HepG2 (cell line): ENCODE data around the gene PRELID1. TPM values are rescaled to one million over a fixed set of nuclear protein-coding genes. Genes with fewer than 3 reads are reported as not detected.

ENCODE experiments used
- ATAC-seq: fragments of 200-7000 bp; cut with Tn5 transposase; 3 replicates; pipeline ENCODE4 v1.9.1; 2020; ENCODE audit warnings: mild to moderate bottlenecking, moderate library complexity
- BruUV-seq: library from RNA; stranded (reverse); fragments of 400-500 nt; replicated peaks from 2 replicates; lab custom pipeline; 2021; lab: Mats Ljungman, UMichigan
- CTCF ChIA-PET: fragments of 300-600 bp; formaldehyde crosslinking; extraction: SDS; loops from one replicate; lab custom pipeline; 2021; ENCODE audit warnings: low total read pairs, inconsistent platforms, low intra/inter-chr PET ratio; lab: Yijun Ruan, JAX
- POLR2A ChIA-PET: fragments of 350-600 bp; sonication (Branson Sonifier 250); formaldehyde crosslinking; loops from one replicate; lab custom pipeline; 2020; ENCODE audit warnings: antibody characterized with exemption, inconsistent platforms; lab: Yijun Ruan, JAX
- DNase-seq: peaks from one replicate; pipeline ENCODE4 v3.0.0-alpha.2; 2015; ENCODE audit warnings: low spot score
- FAIRE-seq: peaks from 3 replicates; lab custom pipeline; 2011; peaks lifted over from hg19 to GRCh38; lab: Jason Lieb, UNC
- H2AFZ ChIP-seq: one replicate; pipeline ENCODE4 v1.6.1; 2011; ENCODE audit warnings: low read length, inconsistent platforms
- H3K27ac ChIP-seq: fragments of 300-600 bp; 3 replicates; pipeline ENCODE4 v1.8.0; 2011; ENCODE audit warnings: mixed run types, mild to moderate bottlenecking, mixed read lengths, low read length, inconsistent platforms; ENCODE audit not compliant: insufficient read depth; ENCODE audit errors: extremely low read length
- H3K27me3 ChIP-seq, 2 experiments: fragments of 200-600 bp in 1 of 2; 2 replicates in 1 of 2; 3 replicates in 1 of 2; pipeline versions ENCODE4 v1.6.0 to v1.8.0; 2011; ENCODE audit warnings: low read length in 2 of 2, mild to moderate bottlenecking in 2 of 2, moderate library complexity in 2 of 2, inconsistent platforms in 1 of 2; ENCODE audit not compliant: insufficient read depth in 2 of 2, control insufficient read depth in 1 of 2
- H3K36me3 ChIP-seq, 2 experiments: fragments of 200-600 bp in 1 of 2; replicated peaks in 1 of 2; 2 replicates in 1 of 2; 3 replicates in 1 of 2; pipeline versions ENCODE4 v1.5.1 to v1.8.0; 2011; ENCODE audit warnings: low read length in 2 of 2, inconsistent platforms in 1 of 2; ENCODE audit not compliant: insufficient read depth in 2 of 2, control insufficient read depth in 1 of 2
- H3K4me1 ChIP-seq: 2 replicates; pipeline ENCODE4 v1.5.1; 2012; ENCODE audit warnings: low read length, inconsistent platforms; ENCODE audit not compliant: insufficient read depth
- H3K4me2 ChIP-seq: 2 replicates; pipeline ENCODE4 v1.6.0; 2011; ENCODE audit warnings: low read depth, low read length, inconsistent platforms
- H3K4me3 ChIP-seq, 3 experiments: fragments of 200-600 bp in 1 of 3; sonication (generic), shearing (Covaris generic) in 1 of 3; replicated peaks in 1 of 3; 2 replicates each; pipeline ENCODE4 v1.5.1; 2011 to 2016; ENCODE audit warnings: low read length in 3 of 3, inconsistent platforms in 2 of 3, low read depth in 2 of 3, mild to moderate bottlenecking in 2 of 3, control low read depth in 1 of 3, mixed read lengths in 1 of 3; ENCODE audit not compliant: insufficient read depth in 1 of 3
- H3K79me2 ChIP-seq: one replicate; pipeline ENCODE4 v1.6.1; 2011; ENCODE audit warnings: low read length, inconsistent platforms; ENCODE audit not compliant: insufficient read depth
- H3K9ac ChIP-seq: 2 replicates; pipeline ENCODE4 v1.6.0; 2011; ENCODE audit warnings: mild to moderate bottlenecking, low read depth, low read length, inconsistent platforms; ENCODE audit not compliant: insufficient read depth
- H3K9me3 ChIP-seq: 2 replicates; pipeline ENCODE4 v1.5.1; 2012; ENCODE audit warnings: mild to moderate bottlenecking, low read length
- H4K20me1 ChIP-seq: 2 replicates; pipeline ENCODE4 v1.6.0; 2011; ENCODE audit warnings: inconsistent platforms, mild to moderate bottlenecking, low read length, moderate library complexity; ENCODE audit not compliant: insufficient read depth
- HOXA5 ChIP-seq: sonication (generic); formaldehyde crosslinking; IDR thresholded peaks from 2 replicates; pipeline ENCODE4 v1.4.0; 2020; ENCODE audit warnings: missing genetic modification reagents
- TBP ChIP-seq: sonication (generic); formaldehyde crosslinking; IDR thresholded peaks from 2 replicates; pipeline ENCODE4 v1.5.0; 2020; ENCODE audit warnings: missing genetic modification reagents
- ZNF446 ChIP-seq: sonication (generic); formaldehyde crosslinking; IDR thresholded peaks from 2 replicates; pipeline ENCODE4 v1.5.0; 2020; ENCODE audit warnings: mild to moderate bottlenecking, missing genetic modification reagents
- ZNF460 ChIP-seq: sonication (generic); formaldehyde crosslinking; IDR thresholded peaks from 2 replicates; pipeline ENCODE4 v1.5.1; 2020; ENCODE audit warnings: missing genetic modification reagents, mild to moderate bottlenecking, borderline replicate concordance
- ZNF570 ChIP-seq: sonication (generic); formaldehyde crosslinking; IDR thresholded peaks from 2 replicates; pipeline ENCODE4 v1.4.0; 2020; ENCODE audit warnings: mild to moderate bottlenecking, missing genetic modification reagents, borderline replicate concordance
- ZNF605 ChIP-seq: sonication (generic); formaldehyde crosslinking; IDR thresholded peaks from 2 replicates; pipeline ENCODE4 v1.8.0; 2022; ENCODE audit warnings: mild to moderate bottlenecking, missing genetic modification reagents
- ZNF839 ChIP-seq: sonication (generic); formaldehyde crosslinking; IDR thresholded peaks from 2 replicates; pipeline ENCODE4 v1.4.0; 2020; ENCODE audit warnings: missing genetic modification reagents, mild to moderate bottlenecking, borderline replicate concordance
- WGBS: methylation state at CpG from one replicate; pipeline ENCODE4 v1.1.6; 2017; ENCODE audit warnings: low lambda C conversion rate; 5-methylcytosine and 5-hydroxymethylcytosine counted together
- in situ Hi-C: cut with HindIII; loops from 2 replicates; pipeline ENCODE4 v1.10.0; 2017; ENCODE audit warnings: low pct_unique_long_range_greater_than_20kb; ENCODE audit not compliant: extremely low pct_ligation_motif_present
- intact Hi-C: fragments of 100-400 bp; cut with micrococcal nuclease; formaldehyde crosslinking; loops from one replicate; pipeline ENCODE4 v1.10.0; 2022; ENCODE audit not compliant: unreplicated experiment
- polyA plus RNA-seq, 8 experiments: library from polyadenylated mRNA; depleted of rRNA in 3 of 8; stranded (reverse) in 7 of 8; unstranded in 1 of 8; fragments of >200 nt; fragmentation: Illumina TruSeq in 4 of 8; extraction: Trizol in 4 of 8; gene quantifications; 2 replicates each; pipeline versions ENCODE4 v1.2.1 to v1.2.3, GENCODE V29; 2011 to 2016; ENCODE audit warnings: low read depth in 4 of 8, missing spikeins in 1 of 8, mixed read lengths in 1 of 8; ENCODE audit not compliant: insufficient read depth in 1 of 8
- total RNA-seq, 5 experiments: library from RNA; depleted of rRNA; stranded (reverse); fragments of >200 nt; fragmentation: Illumina TruSeq; extraction: Trizol; gene quantifications; 2 replicates each; pipeline ENCODE4 v1.2.3, GENCODE V29; 2016; ENCODE audit warnings: low read depth in 1 of 5
- TF ChIP-seq, protein P1 (sequence below): sonication (generic); formaldehyde crosslinking; IDR thresholded peaks from 2 replicates; pipeline ENCODE4 v1.4.0; 2020; ENCODE audit warnings: mild to moderate bottlenecking, missing genetic modification reagents

The PRELID1 gene
- total and polyA plus RNA-seq, 2 of the 13 experiments (the other 11 are each of a cell fraction or from before 2014, with no cell fraction given): 250 to 271 TPM

DNA sequence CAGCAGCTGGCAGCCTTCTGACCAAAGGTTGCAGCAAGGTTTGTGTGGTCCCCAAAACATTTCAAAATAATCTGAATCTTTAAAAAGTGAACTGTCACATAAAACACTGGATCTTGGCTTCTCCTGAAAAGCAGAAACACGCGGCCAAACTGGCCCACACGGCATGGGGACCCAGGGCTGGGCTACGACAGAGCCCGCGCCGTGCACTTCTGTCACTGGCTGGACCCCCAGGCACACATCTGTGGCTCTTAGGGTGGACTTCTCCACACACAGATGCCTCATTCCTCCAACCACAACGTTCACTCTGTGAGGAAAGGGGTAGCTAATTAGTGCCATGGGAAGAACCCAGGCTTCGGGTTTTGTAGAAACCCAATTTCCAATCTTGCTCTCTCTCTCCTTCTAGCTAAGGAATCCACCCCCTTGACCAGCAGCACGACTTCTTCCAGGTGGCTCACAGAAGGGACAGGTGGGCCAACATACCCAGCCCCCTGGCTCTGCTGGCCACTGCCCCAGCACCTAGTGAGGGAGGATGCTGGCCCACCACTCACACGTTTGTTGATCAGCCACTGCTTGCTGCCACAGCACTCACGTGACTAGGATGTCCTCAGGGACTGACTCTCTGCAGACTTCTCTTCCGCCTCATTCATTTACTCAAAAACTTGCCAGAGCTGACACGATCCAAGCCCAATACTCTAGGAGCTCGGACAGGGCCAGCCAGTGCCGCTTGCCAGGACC, 30.0 kb downstream of the PRELID1 start:
- no peaks in the 10 kb centered on the region for H3K9me3 ChIP-seq
- no peak overlapping the region for H3K4me2 ChIP-seq
- H3K4me3 ChIP-seq: no peak overlapping the region
- FAIRE-seq (no peak), ATAC-seq (no peak), DNase-seq (no peak)
- ChIA-PET POLR2A (no interaction called here), CTCF (no interaction called here)
- in situ Hi-C loops: no loop called here
- 98% methylated on average over 16 of the region's 16 CpGs for WGBS
- intact Hi-C loops: no loop called here
- H3K9ac ChIP-seq: no peak overlapping the region
- no peak overlapping the region for H2AFZ ChIP-seq
- no peaks in the 10 kb centered on the region for H3K79me2 ChIP-seq
- TF ChIP-seq ZNF460 (CRISPR knock-in tag) (no peak), HOXA5 (CRISPR knock-in tag) (no peak), ZNF839 (CRISPR knock-in tag) (no peak), ZNF446 (CRISPR knock-in tag) (no peak), ZNF605 (CRISPR knock-in tag) (no peak), TBP (CRISPR knock-in tag) (no peak), ZNF570 (no peak)
- TF ChIP-seq, protein P1, sequence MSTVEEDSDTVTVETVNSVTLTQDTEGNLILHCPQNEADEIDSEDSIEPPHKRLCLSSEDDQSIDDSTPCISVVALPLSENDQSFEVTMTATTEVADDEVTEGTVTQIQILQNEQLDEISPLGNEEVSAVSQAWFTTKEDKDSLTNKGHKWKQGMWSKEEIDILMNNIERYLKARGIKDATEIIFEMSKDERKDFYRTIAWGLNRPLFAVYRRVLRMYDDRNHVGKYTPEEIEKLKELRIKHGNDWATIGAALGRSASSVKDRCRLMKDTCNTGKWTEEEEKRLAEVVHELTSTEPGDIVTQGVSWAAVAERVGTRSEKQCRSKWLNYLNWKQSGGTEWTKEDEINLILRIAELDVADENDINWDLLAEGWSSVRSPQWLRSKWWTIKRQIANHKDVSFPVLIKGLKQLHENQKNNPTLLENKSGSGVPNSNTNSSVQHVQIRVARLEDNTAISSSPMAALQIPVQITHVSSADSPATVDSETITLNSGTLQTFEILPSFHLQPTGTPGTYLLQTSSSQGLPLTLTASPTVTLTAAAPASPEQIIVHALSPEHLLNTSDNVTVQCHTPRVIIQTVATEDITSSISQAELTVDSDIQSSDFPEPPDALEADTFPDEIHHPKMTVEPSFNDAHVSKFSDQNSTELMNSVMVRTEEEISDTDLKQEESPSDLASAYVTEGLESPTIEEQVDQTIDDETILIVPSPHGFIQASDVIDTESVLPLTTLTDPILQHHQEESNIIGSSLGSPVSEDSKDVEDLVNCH (CRISPR knock-in tag): no peak
- H3K36me3 ChIP-seq: peaks cover 41 to 90% of the 10 kb centered on the region in 2 experiments
- BruUV-seq: no TSS peak
- no peaks in the 10 kb centered on the region for H3K27me3 ChIP-seq
- no peak overlapping the region for H3K27ac ChIP-seq
- 0 out of 2 replicates have a peak, but pooled peaks cover 3% of the 10 kb centered on the region for H4K20me1 ChIP-seq
- H3K4me1 ChIP-seq: peaks cover 3% of the 10 kb centered on the region; the same call in 1 of the 2 replicates
